ENCODE results near the gene DNAJC9.

DNA sequence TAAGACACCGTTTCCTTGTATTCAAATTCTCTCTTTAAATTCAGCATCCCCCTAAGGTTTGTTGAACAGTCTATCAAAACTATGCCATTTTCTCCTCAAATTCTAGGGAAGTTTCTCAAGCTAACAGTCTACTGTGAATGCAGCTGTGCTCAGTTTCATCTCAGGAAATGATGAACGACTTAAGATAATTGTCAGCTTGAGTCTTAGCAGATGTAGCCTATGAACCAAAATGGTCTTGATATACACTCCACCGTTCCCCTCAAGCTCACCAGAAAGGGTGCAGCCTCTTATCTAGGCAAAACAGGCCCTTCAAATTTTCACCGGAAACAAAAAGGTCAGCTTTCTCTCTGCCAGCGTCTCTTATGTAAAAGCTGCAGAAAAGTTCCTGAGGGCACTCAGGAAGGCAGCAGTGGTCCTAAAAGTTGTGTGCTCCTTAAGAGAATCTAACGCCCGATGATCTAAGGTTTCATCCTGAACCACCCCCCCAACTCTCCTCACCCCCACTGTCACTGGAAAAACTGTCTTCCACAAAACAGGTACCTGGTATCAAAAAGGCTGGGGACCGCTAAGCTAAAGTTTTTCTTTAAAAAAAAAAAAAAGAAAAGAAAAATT is 2.1 kb downstream of the DNAJC9 start:
- no peak for TF ChIP-seq EZH2 (IDR thresholded peaks at IDR 0.05; ENCODE audit: borderline replicate concordance, low read depth, low read length, severe bottlenecking)
- TF ChIP-seq, protein P1, sequence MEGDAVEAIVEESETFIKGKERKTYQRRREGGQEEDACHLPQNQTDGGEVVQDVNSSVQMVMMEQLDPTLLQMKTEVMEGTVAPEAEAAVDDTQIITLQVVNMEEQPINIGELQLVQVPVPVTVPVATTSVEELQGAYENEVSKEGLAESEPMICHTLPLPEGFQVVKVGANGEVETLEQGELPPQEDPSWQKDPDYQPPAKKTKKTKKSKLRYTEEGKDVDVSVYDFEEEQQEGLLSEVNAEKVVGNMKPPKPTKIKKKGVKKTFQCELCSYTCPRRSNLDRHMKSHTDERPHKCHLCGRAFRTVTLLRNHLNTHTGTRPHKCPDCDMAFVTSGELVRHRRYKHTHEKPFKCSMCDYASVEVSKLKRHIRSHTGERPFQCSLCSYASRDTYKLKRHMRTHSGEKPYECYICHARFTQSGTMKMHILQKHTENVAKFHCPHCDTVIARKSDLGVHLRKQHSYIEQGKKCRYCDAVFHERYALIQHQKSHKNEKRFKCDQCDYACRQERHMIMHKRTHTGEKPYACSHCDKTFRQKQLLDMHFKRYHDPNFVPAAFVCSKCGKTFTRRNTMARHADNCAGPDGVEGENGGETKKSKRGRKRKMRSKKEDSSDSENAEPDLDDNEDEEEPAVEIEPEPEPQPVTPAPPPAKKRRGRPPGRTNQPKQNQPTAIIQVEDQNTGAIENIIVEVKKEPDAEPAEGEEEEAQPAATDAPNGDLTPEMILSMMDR (IDR thresholded peaks at IDR 0.05; ENCODE audit: borderline replicate concordance, extremely low read depth, low read length, poor library complexity, severe bottlenecking) = no peak

All from DND-41 (cell line).